HCEC 1CT (cell line): ENCODE data around the gene NR2F1-AS1.

Experiments
- DNase-seq: peaks from one replicate; pipeline ENCODE4 v3.0.0-alpha.2; 2017

NR2F1-AS1 gene

GRCh38 chr5:93378073-93378472 lies 202.9 kb downstream of the NR2F1-AS1 start:
- DNase-seq: peak; percentile 86

DNA sequence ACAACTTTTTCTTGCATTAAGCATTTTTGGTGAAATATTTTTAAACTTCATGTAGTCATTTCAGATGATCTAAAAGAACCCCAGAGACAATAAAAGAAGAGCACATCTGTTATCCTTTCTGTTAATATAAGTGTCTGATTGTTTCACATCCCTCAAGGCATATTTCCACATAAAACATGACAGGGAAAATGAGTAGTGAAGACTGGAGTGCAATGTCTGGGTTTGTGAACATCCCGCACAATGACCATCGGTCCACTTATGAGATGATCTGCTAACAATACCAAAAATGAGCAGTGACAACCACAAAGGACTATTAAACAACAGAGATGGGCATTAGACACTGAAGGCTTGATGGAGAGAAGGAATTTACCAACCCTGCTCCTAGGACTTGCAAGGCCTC lies 209.1 kb downstream of the NR2F1-AS1 start:
- DNase-seq: no peak

GRCh38 chr5:93364378-93364777 lies 216.6 kb downstream of the NR2F1-AS1 start:
- DNase-seq: no peak

GRCh38 chr5:93360436-93361088 lies 220.5 kb downstream of the NR2F1-AS1 start:
- no peak for DNase-seq

GRCh38 chr5:93359960-93360305 lies 221.1 kb downstream of the NR2F1-AS1 start:
- peak; percentile 36 for DNase-seq
